Panc1 (cell line): Measurements from ENCODE around the gene SERPINB10. TPM values are rescaled to one million over a fixed set of nuclear protein-coding genes. Genes with fewer than 3 reads are reported as not detected.
"Not testable (repeated sequence)": the region's sequence is repeated elsewhere in the genome, so short reads cannot be mapped to it uniquely, and the experiment has no call there.

Source experiments
- ATAC-seq: fragments of 200-7000 bp; cut with Tn5 transposase; 2 replicates; pipeline ENCODE4 v1.9.1; 2020; ENCODE audit warnings: mild to moderate bottlenecking, moderate library complexity
- BruUV-seq: library from RNA; stranded (reverse); fragments of 400-500 nt; replicated peaks from 2 replicates; lab custom pipeline; 2021; lab: Mats Ljungman, UMichigan
- CTCF ChIA-PET: fragments of 300-600 bp; sonication (Branson Sonifier 250); formaldehyde crosslinking; loops from one replicate; lab custom pipeline; 2022; ENCODE audit warnings: antibody characterized with exemption; lab: Charles Lee
- POLR2A ChIA-PET: fragments of 300-600 bp; sonication (Branson Sonifier 250); formaldehyde crosslinking; loops from one replicate; lab custom pipeline; 2022; ENCODE audit warnings: antibody characterized with exemption; lab: Charles Lee
- DNase-seq: peaks from one replicate; pipeline ENCODE4 v3.0.0-alpha.2; 2010; ENCODE audit warnings: low read depth, low spot score
- H3K27ac ChIP-seq: 2 replicates; pipeline ENCODE4 v1.5.1; 2011; ENCODE audit warnings: mild to moderate bottlenecking, low read length, inconsistent platforms
- H3K27me3 ChIP-seq: fragments of 200-500 bp; sonication (Bioruptor generic); 2 replicates; pipeline ENCODE4 v1.6.0; 2014; ENCODE audit warnings: low read length, inconsistent platforms; ENCODE audit not compliant: control insufficient read depth, insufficient read depth
- H3K36me3 ChIP-seq: fragments of 200-500 bp; sonication (Bioruptor generic); 2 replicates; pipeline ENCODE4 v1.5.1; 2014; ENCODE audit warnings: inconsistent platforms, mild to moderate bottlenecking, low read length, moderate library complexity; ENCODE audit not compliant: control insufficient read depth, insufficient read depth
- H3K4me1 ChIP-seq: 2 replicates; pipeline ENCODE4 v1.5.1; 2011; ENCODE audit warnings: inconsistent platforms, mild to moderate bottlenecking, low read length, moderate library complexity; ENCODE audit not compliant: control insufficient read depth, insufficient read depth
- H3K4me3 ChIP-seq, 2 experiments: 2 replicates each; pipeline ENCODE4 v1.5.1; 2011 to 2012; ENCODE audit warnings: low read depth in 2 of 2, low read length in 2 of 2, mild to moderate bottlenecking in 2 of 2, inconsistent platforms in 1 of 2, moderate library complexity in 1 of 2
- H3K9me3 ChIP-seq: fragments of 200-500 bp; sonication (Bioruptor generic); 2 replicates; pipeline ENCODE4 v1.5.1; 2014; ENCODE audit warnings: low read depth, mild to moderate bottlenecking, inconsistent platforms, low read length, moderate library complexity; ENCODE audit not compliant: control insufficient read depth, insufficient read depth
- POLR2AphosphoS5 ChIP-seq: IDR thresholded peaks from 2 replicates; pipeline ENCODE4 v1.6.1; 2012; ENCODE audit warnings: mild to moderate bottlenecking, low read depth, low read length, moderate library complexity
- SIN3A ChIP-seq: IDR thresholded peaks from 2 replicates; pipeline ENCODE4 v1.6.1; 2012; ENCODE audit warnings: low read depth, mild to moderate bottlenecking, low read length, moderate library complexity, borderline replicate concordance; ENCODE audit not compliant: insufficient read depth
- TCF7L2 ChIP-seq: IDR thresholded peaks from 2 replicates; pipeline ENCODE4 v1.6.1; 2011; ENCODE audit warnings: mild to moderate bottlenecking, low read depth, low read length, inconsistent platforms
- in situ Hi-C: cut with HindIII; loops from 2 replicates; pipeline ENCODE4 v1.10.0; 2016; ENCODE audit warnings: low sequenced_read_pairs, low pct_unique_long_range_greater_than_20kb
- intact Hi-C: fragments of 100-400 bp; cut with micrococcal nuclease; formaldehyde crosslinking; loops from one replicate; pipeline ENCODE4 v1.10.0; 2022; ENCODE audit not compliant: unreplicated experiment
- total RNA-seq: library from RNA; stranded (reverse); gene quantifications from one replicate; pipeline ENCODE4 v1.2.1, GENCODE V29; 2021; ENCODE audit not compliant: unreplicated experiment
- TF ChIP-seq, protein P1 (sequence below): fragments of 450-650 bp; IDR thresholded peaks from 2 replicates; pipeline ENCODE4 v1.5.1; 2017; ENCODE audit warnings: mild to moderate bottlenecking
- TF ChIP-seq, protein P2 (sequence below), 2 experiments: IDR thresholded peaks; 2 replicates each; pipeline ENCODE4 v1.6.1; 2011 to 2012; ENCODE audit warnings: low read depth in 2 of 2, control low read depth in 1 of 2, low read length in 1 of 2, mild to moderate bottlenecking in 1 of 2, moderate library complexity in 1 of 2; ENCODE audit not compliant: insufficient read depth in 1 of 2

Gene SERPINB10
- total RNA-seq, 1 experiment from 2014 or later, result not detected

DNA sequence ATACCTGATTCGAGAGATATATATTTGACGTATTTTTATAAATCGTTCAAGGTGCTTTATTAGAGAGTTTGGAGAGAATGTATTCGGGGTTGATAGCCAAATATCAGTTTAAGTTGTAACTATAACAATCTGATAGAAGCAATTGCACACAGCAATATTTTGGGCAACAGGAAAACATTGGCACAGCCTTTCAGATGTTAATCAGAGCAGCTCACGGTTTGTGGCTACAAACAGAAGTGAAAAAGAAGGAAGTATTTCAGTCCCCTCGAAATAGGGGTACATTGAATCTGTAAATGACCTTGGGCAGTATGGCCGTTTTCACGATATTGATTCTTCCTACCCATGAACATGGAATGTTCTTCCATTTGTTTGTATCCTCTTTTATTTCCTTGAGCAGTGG, 20.6 kb downstream of the SERPINB10 start:
- no peak for ATAC-seq
- CTCF ChIA-PET, result no interaction called here
- BruUV-seq, result no TSS peak

DNA sequence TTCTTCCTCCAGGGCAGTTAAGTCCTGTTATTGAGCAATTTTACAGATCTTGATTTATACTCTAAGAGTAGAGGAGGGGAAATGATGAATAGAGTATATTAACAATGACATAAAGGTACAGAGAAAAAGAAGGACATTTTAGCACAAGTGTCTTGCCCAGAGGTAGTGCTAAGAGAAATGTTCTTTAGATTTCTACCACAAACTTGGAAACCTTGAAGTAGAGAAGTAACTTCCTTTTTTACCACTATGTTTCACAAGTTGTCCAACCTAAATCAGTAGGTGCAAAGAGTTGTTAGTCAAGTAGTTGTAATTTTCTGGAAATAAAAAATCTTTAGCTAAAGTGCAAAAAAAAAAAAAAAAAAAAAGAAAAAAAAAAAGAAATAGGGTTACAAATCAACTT, 21.6 kb downstream of the SERPINB10 start:
- H3K4me1 ChIP-seq, H3K9me3 ChIP-seq, intact Hi-C loops, H3K4me3 ChIP-seq, ATAC-seq, H3K36me3 ChIP-seq, BruUV-seq, in situ Hi-C loops, DNase-seq, H3K27ac ChIP-seq, H3K27me3 ChIP-seq, POLR2A ChIA-PET: not testable (repeated sequence)
- CTCF ChIA-PET, result interaction anchor here (0.6 kb wide), 1 partner anchor 35 kb away, joined by 6 read pairs; no protein-coding TSS in a partner anchor

More for the DNA sequence above, 20.6 kb downstream of the SERPINB10 start:
- POLR2A ChIA-PET, result no interaction called here
- Histone ChIP-seq H3K36me3 (no peaks in the 10 kb centered on the region), H3K27ac (no peak overlapping the region), H3K27me3 (no peaks in the 10 kb centered on the region), H3K4me1 (no peaks in the 10 kb centered on the region), H3K4me3 (no peak overlapping the region), H3K9me3 (no peaks in the 10 kb centered on the region)
- no peak for DNase-seq
- intact Hi-C loops (no loop called here), in situ Hi-C loops (no loop called here)
- TF ChIP-seq, protein P1, sequence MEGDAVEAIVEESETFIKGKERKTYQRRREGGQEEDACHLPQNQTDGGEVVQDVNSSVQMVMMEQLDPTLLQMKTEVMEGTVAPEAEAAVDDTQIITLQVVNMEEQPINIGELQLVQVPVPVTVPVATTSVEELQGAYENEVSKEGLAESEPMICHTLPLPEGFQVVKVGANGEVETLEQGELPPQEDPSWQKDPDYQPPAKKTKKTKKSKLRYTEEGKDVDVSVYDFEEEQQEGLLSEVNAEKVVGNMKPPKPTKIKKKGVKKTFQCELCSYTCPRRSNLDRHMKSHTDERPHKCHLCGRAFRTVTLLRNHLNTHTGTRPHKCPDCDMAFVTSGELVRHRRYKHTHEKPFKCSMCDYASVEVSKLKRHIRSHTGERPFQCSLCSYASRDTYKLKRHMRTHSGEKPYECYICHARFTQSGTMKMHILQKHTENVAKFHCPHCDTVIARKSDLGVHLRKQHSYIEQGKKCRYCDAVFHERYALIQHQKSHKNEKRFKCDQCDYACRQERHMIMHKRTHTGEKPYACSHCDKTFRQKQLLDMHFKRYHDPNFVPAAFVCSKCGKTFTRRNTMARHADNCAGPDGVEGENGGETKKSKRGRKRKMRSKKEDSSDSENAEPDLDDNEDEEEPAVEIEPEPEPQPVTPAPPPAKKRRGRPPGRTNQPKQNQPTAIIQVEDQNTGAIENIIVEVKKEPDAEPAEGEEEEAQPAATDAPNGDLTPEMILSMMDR, result no peak
- no peak for TF ChIP-seq SIN3A
- no peak for TF ChIP-seq TCF7L2
- TF ChIP-seq, protein P2, sequence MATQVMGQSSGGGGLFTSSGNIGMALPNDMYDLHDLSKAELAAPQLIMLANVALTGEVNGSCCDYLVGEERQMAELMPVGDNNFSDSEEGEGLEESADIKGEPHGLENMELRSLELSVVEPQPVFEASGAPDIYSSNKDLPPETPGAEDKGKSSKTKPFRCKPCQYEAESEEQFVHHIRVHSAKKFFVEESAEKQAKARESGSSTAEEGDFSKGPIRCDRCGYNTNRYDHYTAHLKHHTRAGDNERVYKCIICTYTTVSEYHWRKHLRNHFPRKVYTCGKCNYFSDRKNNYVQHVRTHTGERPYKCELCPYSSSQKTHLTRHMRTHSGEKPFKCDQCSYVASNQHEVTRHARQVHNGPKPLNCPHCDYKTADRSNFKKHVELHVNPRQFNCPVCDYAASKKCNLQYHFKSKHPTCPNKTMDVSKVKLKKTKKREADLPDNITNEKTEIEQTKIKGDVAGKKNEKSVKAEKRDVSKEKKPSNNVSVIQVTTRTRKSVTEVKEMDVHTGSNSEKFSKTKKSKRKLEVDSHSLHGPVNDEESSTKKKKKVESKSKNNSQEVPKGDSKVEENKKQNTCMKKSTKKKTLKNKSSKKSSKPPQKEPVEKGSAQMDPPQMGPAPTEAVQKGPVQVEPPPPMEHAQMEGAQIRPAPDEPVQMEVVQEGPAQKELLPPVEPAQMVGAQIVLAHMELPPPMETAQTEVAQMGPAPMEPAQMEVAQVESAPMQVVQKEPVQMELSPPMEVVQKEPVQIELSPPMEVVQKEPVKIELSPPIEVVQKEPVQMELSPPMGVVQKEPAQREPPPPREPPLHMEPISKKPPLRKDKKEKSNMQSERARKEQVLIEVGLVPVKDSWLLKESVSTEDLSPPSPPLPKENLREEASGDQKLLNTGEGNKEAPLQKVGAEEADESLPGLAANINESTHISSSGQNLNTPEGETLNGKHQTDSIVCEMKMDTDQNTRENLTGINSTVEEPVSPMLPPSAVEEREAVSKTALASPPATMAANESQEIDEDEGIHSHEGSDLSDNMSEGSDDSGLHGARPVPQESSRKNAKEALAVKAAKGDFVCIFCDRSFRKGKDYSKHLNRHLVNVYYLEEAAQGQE (IDR thresholded peaks at IDR 0.05; ENCODE audit: insufficient read depth in 1 of 2, low read depth in 2 of 2, low read length in 1 of 2), result no peak
- TF ChIP-seq POLR2AphosphoS5, result no peak

DNA sequence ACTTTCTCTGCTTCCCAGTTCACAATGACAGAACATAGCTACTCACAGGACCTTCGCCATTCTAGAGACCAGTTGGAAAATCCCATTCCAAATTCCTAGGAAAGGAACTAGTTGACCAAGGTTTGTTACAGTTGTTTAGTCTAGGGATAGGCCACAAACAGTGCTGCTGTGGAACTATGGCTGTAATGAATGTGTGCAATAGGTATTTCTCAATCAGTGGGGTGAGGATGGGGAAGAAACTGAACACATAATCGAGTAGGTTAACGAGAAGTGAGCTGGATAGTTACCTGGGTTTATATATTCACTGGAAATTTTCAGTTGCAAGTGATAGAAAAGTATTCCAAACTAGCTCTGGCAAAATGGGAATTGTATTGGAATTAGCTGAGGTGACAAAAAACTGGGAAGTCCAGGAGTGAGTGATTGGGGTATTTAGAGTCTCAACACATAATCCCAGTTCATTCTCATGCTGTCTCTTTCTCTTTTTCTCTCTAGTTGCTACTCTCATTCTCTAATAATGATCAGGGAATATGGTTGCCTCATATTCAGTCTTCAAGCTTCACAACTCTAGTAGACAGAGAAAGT, 23.1 kb downstream of the SERPINB10 start:
- H3K27ac ChIP-seq, result no peak overlapping the region
- TF ChIP-seq, protein P2 (IDR thresholded peaks at IDR 0.05; ENCODE audit: insufficient read depth in 1 of 2, low read depth in 2 of 2, low read length in 1 of 2), result no peak
- TF ChIP-seq, protein P1, result no peak
- no peak for TF ChIP-seq TCF7L2
- no peak for TF ChIP-seq POLR2AphosphoS5
- TF ChIP-seq SIN3A, result no peak
- in situ Hi-C loops (no loop called here), intact Hi-C loops (no loop called here)
- no TSS peak for BruUV-seq
- H3K36me3 ChIP-seq, result no peaks in the 10 kb centered on the region
- DNase-seq (no peak), ATAC-seq (no peak)
- no peaks in the 10 kb centered on the region for H3K9me3 ChIP-seq
- ChIA-PET POLR2A (no interaction called here), CTCF (no interaction called here)
- H3K27me3 ChIP-seq, result no peaks in the 10 kb centered on the region
- H3K4me1 ChIP-seq, result no peaks in the 10 kb centered on the region
- no peak overlapping the region for H3K4me3 ChIP-seq
